ENCODE results near the gene NOS2. TPM values are rescaled to one million over a fixed set of nuclear protein-coding genes. Genes with fewer than 3 reads are reported as not detected.
"Not testable (repeated sequence)": the region's sequence is repeated elsewhere in the genome, so short reads cannot be mapped to it uniquely, and the experiment has no call there.

Gene NOS2
- total RNA-seq, 3 donors from 2014 or later: 10.5 to 67.1 (median 11.0) TPM

DNA sequence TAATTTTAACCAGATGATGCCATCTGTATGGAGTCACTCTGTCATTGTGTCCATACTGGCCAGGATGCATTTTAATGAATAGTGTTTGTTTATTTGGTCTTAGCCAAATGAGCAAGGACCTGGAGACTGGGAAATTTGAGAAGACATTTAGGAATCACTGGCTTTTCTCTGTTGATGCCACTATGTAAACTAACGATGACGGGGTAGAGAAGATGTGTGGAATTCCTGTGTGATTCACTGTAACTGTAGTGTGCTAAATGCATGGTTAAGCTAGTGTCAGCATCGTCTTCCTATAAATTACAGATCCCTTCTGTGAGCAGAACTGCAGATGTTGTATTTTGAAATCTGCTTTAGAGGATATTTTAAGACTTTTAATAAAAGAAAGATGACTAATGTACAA lies 66.6 kb downstream of the NOS2 start:
- intact Hi-C loops (cut with DNase I, micrococcal nuclease): no loop called here
- H3K36me3 ChIP-seq (ENCODE audit: low read depth): no peaks in the 10 kb centered on the region
- H3K4me3 ChIP-seq: no peak overlapping the region
- no peak for ATAC-seq
- no peaks in the 10 kb centered on the region for H3K4me1 ChIP-seq (ENCODE audit: low read depth)
- H3K9me3 ChIP-seq: no peaks in the 10 kb centered on the region
- DNase-seq: no peak
- TF ChIP-seq CTCF (IDR thresholded peaks at IDR 0.05): no peak

- H3K9me3 ChIP-seq; H3K36me3 ChIP-seq (ENCODE audit: low read depth); H3K4me3 ChIP-seq; ATAC-seq; DNase-seq; intact Hi-C loops (cut with DNase I, micrococcal nuclease); H3K4me1 ChIP-seq (ENCODE audit: low read depth): not testable (repeated sequence)
These were observed 67.6 kb downstream of the NOS2 start for GRCh38 chr17:27732746-27733145.

GRCh38 chr17:27725982-27726381 lies 74.3 kb downstream of the NOS2 start:
- H3K4me1 ChIP-seq (ENCODE audit: low read depth); H3K4me3 ChIP-seq; DNase-seq; ATAC-seq; H3K9me3 ChIP-seq; intact Hi-C loops (cut with DNase I, micrococcal nuclease); H3K36me3 ChIP-seq (ENCODE audit: low read depth): not testable (repeated sequence)

- DNase-seq (no peak), ATAC-seq (no peak)
- intact Hi-C loops (cut with DNase I, micrococcal nuclease): no loop called here
- H3K4me3 ChIP-seq: no peak overlapping the region
- no peak for TF ChIP-seq CTCF (IDR thresholded peaks at IDR 0.05)
- no peaks in the 10 kb centered on the region for H3K9me3 ChIP-seq
- no peaks in the 10 kb centered on the region for H3K4me1 ChIP-seq (ENCODE audit: low read depth)
- H3K36me3 ChIP-seq (ENCODE audit: low read depth): no peaks in the 10 kb centered on the region
These were observed 78.5 kb downstream of the NOS2 start for GRCh38 chr17:27721797-27722196.

Other genes with a start within 250 kb of the NOS2 start
- 100 to 1,000 TPM; 217 to 573 (median 482) TPM for gene LGALS9, start 169.3 kb downstream of the NOS2 start, total RNA-seq
- 1 to 10 TPM; 4.7 to 7.2 (median 6.2) TPM for gene LYRM9, start 92.8 kb upstream of the NOS2 start, total RNA-seq
- gene NLK, start 242.1 kb upstream of the NOS2 start, total RNA-seq: 10 to 100 TPM; 20.4 to 24.1 (median 21.0) TPM